Measurements from ENCODE around the gene RARRES2.
"Not testable (repeated sequence)": the region's sequence is repeated elsewhere in the genome, so short reads cannot be mapped to it uniquely, and the experiment has no call there.

RARRES2 gene

GRCh38 chr7:150295614-150296013 lies 45.8 kb downstream of the RARRES2 start:
- H3K4me3 Mint-ChIP-seq; H3K36me3 Mint-ChIP-seq (ENCODE audit: insufficient read depth); DNase-seq (ENCODE audit: low spot score in 2 of 2); ATAC-seq (replicated peaks; ENCODE audit: extremely low read depth, poor library complexity, severe bottlenecking); H3K4me1 Mint-ChIP-seq; H3K27ac Mint-ChIP-seq (ENCODE audit: low read depth); H3K9me3 Mint-ChIP-seq; H3K27me3 Mint-ChIP-seq: not testable (repeated sequence)

- not testable (repeated sequence) for H3K4me1 Mint-ChIP-seq; H3K27me3 Mint-ChIP-seq; H3K4me3 Mint-ChIP-seq; H3K9me3 Mint-ChIP-seq; H3K36me3 Mint-ChIP-seq (ENCODE audit: insufficient read depth); DNase-seq (ENCODE audit: low spot score in 2 of 2); H3K27ac Mint-ChIP-seq (ENCODE audit: low read depth); ATAC-seq (replicated peaks; ENCODE audit: extremely low read depth, poor library complexity, severe bottlenecking)
Observed at GRCh38 chr7:150295027-150295426, 46.4 kb downstream of the RARRES2 start.

- not testable (repeated sequence) for H3K4me1 Mint-ChIP-seq; ATAC-seq (replicated peaks; ENCODE audit: extremely low read depth, poor library complexity, severe bottlenecking); H3K27me3 Mint-ChIP-seq; H3K9me3 Mint-ChIP-seq; H3K36me3 Mint-ChIP-seq (ENCODE audit: insufficient read depth); H3K27ac Mint-ChIP-seq (ENCODE audit: low read depth); DNase-seq (ENCODE audit: low spot score in 2 of 2); H3K4me3 Mint-ChIP-seq
Observed at GRCh38 chr7:150290317-150290716, 51.1 kb downstream of the RARRES2 start.

- H3K27me3 Mint-ChIP-seq; DNase-seq (ENCODE audit: low spot score in 2 of 2); H3K4me3 Mint-ChIP-seq; H3K36me3 Mint-ChIP-seq (ENCODE audit: insufficient read depth); ATAC-seq (replicated peaks; ENCODE audit: extremely low read depth, poor library complexity, severe bottlenecking); H3K9me3 Mint-ChIP-seq; H3K27ac Mint-ChIP-seq (ENCODE audit: low read depth); H3K4me1 Mint-ChIP-seq: not testable (repeated sequence)
Observed at GRCh38 chr7:150288816-150289215, 52.6 kb downstream of the RARRES2 start.

All from central memory CD8-positive, alpha-beta T cell (primary cell).